Kidney (tissue), 14 donors: ENCODE measurements around the gene CCDC88C. TPM values are rescaled to one million over a fixed set of nuclear protein-coding genes. Genes with fewer than 3 reads are reported as not detected.

ENCODE experiments used
- DNase-seq, 5 donors: peaks; one replicate each; pipeline ENCODE4 v3.0.0-alpha.2; 2013 to 2020
- FAIRE-seq: peaks from 2 replicates; lab custom pipeline; 2012; peaks lifted over from hg19 to GRCh38; lab: Jason Lieb, UNC
- H3K27ac ChIP-seq, 2 donors: one replicate each; pipeline ENCODE4 v1.7.0; 2013; ENCODE audit warnings: low read depth in 2 of 2, low read length in 2 of 2, inconsistent platforms in 1 of 2
- H3K27me3 ChIP-seq: one replicate; pipeline ENCODE4 v1.7.1; 2013; ENCODE audit warnings: low read length, inconsistent platforms; ENCODE audit not compliant: control insufficient read depth, insufficient read depth
- H3K36me3 ChIP-seq, 3 donors: one replicate each; pipeline versions ENCODE4 v1.7.0 to v1.7.1; 2013; ENCODE audit warnings: low read length in 3 of 3, control low read depth in 1 of 3, inconsistent platforms in 1 of 3; ENCODE audit not compliant: insufficient read depth in 3 of 3, control insufficient read depth in 2 of 3
- H3K4me1 ChIP-seq, 3 donors: one replicate each; pipeline versions ENCODE4 v1.7.0 to v1.7.1; 2013; ENCODE audit warnings: low read length in 3 of 3, inconsistent platforms in 1 of 3, low read depth in 1 of 3; ENCODE audit not compliant: control insufficient read depth in 2 of 3, insufficient read depth in 2 of 3
- H3K4me3 ChIP-seq, 3 donors: one replicate each; pipeline versions ENCODE4 v1.7.0 to v1.8.1; 2013; ENCODE audit warnings: low read length in 3 of 3, control low read depth in 1 of 3, inconsistent platforms in 1 of 3
- H3K9ac ChIP-seq, 3 donors: one replicate each; pipeline versions ENCODE4 v1.7.0 to v1.7.1; 2013; ENCODE audit warnings: low read length in 3 of 3, control low read depth in 1 of 3, inconsistent platforms in 1 of 3
- H3K9me3 ChIP-seq, 3 donors: one replicate each; pipeline versions ENCODE4 v1.7.0 to v1.7.1; 2013; ENCODE audit warnings: low read length in 3 of 3, control low read depth in 1 of 3, inconsistent platforms in 1 of 3; ENCODE audit not compliant: control insufficient read depth in 2 of 3, insufficient read depth in 1 of 3
- intact Hi-C: fragments of 100-400 bp; cut with DNase I; formaldehyde crosslinking; loops from one replicate; pipeline ENCODE4 v1.11.1; 2022
- polyA plus RNA-seq: library from polyadenylated mRNA; stranded (reverse); fragments of 350-450 nt; fragmentation: Illumina TruSeq; extraction: RNeasy Lipid Tissue Mini Kit (QIAGEN cat#74804); gene quantifications from one replicate; pipeline ENCODE4 v1.2.3, GENCODE V29; 2014; ENCODE audit warnings: low read depth, low replicate concordance; ENCODE audit not compliant: insufficient read depth
- total RNA-seq: library from RNA; stranded (reverse); fragmentation: NEBNext Ultra II Directional; extraction: Animal tissue kit (Norgen Biotek cat#: 25700); gene quantifications from one replicate; pipeline ENCODE4 v1.2.1, GENCODE V29; 2021
- TF ChIP-seq, protein P1 (sequence below): IDR thresholded peaks from 3 replicates; pipeline ENCODE4 v1.5.1; 2012; ENCODE audit warnings: mild to moderate bottlenecking, moderate library complexity, borderline replicate concordance; ENCODE audit not compliant: insufficient read depth; ENCODE audit errors: extremely low read depth
- donor health status: control.
- donor health status: control.
- donor health status: control.
- donor health status: control.
- donor health status: control.
- donor health status: DM: yes; HTN: yes; CAD: no.
- donor health status: Normal renal cell carcinoma (clear cell type).

The CCDC88C gene
- total and polyA plus RNA-seq, 2 donors from 2014 or later = 6.6 to 32.8 TPM

DNA sequence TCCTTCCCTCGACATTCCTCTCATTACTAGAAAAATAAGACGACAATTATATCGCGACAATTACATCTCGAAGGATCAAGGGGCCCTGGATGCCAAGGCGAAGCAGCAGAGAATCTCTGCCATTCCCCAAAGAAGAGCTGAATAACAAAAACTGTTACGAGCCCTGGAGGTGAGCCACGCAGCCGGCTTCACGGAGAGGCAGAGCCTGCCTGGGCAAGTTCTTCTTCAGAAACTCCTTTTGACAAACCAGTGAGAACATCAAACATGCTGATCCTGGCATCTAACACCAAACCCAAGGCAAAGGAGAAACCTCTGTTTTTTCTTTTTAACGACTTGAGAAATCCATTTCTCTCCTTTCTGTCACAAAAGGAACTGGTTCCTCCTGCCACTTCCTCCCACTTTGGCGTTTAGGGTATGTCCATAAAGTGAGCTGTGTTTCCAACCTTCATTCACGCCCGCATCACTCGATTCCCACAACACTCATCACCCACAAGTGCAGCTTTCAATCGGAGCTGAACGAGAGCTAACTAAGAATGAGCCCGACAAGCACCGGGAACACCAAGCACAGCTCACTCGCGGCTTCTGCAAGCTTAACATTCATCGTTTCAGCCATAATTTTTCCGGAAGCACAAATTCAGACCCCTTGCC, 21.5 kb downstream of the CCDC88C start:
- intact Hi-C loops = no loop called here
- peaks cover 6 to 21% (median 7%) of the 10 kb centered on the region in 3 donors for H3K4me1 ChIP-seq
- FAIRE-seq (no peak), DNase-seq (no peak)
- no peaks in the 10 kb centered on the region for H3K36me3 ChIP-seq
- H3K4me3 ChIP-seq = no peak overlapping the region
- no peak overlapping the region for H3K27ac ChIP-seq
- no peaks in the 10 kb centered on the region for H3K27me3 ChIP-seq
- H3K9ac ChIP-seq = no peak overlapping the region
- H3K9me3 ChIP-seq = no peaks in the 10 kb centered on the region
- TF ChIP-seq, protein P1, sequence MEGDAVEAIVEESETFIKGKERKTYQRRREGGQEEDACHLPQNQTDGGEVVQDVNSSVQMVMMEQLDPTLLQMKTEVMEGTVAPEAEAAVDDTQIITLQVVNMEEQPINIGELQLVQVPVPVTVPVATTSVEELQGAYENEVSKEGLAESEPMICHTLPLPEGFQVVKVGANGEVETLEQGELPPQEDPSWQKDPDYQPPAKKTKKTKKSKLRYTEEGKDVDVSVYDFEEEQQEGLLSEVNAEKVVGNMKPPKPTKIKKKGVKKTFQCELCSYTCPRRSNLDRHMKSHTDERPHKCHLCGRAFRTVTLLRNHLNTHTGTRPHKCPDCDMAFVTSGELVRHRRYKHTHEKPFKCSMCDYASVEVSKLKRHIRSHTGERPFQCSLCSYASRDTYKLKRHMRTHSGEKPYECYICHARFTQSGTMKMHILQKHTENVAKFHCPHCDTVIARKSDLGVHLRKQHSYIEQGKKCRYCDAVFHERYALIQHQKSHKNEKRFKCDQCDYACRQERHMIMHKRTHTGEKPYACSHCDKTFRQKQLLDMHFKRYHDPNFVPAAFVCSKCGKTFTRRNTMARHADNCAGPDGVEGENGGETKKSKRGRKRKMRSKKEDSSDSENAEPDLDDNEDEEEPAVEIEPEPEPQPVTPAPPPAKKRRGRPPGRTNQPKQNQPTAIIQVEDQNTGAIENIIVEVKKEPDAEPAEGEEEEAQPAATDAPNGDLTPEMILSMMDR = no peak

DNA sequence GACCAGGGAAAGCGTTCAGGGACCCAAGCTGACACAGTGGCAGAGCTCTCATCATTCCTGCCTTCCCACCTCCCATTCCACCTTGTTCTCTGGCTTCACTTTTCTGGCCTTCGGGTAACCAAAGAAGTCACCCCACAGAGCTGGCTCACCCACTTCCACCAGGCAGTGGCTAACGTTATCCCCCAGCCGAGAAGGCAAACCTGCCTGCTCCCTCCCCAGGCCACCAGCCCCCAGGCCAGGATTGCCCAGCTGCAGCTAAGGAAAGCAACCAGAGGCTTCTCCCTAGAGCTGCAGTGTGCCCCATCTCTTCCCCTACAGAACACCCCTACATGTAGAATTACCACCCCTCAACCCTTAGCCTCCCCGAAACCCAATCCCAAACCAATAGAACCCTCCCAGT, 22.2 kb downstream of the CCDC88C start:
- intact Hi-C loops = no loop called here
- H3K36me3 ChIP-seq = no peaks in the 10 kb centered on the region
- H3K9me3 ChIP-seq = no peaks in the 10 kb centered on the region
- no peak overlapping the region for H3K9ac ChIP-seq
- H3K4me1 ChIP-seq = peaks cover 5 to 20% (median 6%) of the 10 kb centered on the region in 3 donors
- FAIRE-seq (no peak), DNase-seq (no peak)
- no peaks in the 10 kb centered on the region for H3K27me3 ChIP-seq
- no peak overlapping the region for H3K4me3 ChIP-seq
- no peak overlapping the region for H3K27ac ChIP-seq
- TF ChIP-seq, protein P1 = no peak

DNA sequence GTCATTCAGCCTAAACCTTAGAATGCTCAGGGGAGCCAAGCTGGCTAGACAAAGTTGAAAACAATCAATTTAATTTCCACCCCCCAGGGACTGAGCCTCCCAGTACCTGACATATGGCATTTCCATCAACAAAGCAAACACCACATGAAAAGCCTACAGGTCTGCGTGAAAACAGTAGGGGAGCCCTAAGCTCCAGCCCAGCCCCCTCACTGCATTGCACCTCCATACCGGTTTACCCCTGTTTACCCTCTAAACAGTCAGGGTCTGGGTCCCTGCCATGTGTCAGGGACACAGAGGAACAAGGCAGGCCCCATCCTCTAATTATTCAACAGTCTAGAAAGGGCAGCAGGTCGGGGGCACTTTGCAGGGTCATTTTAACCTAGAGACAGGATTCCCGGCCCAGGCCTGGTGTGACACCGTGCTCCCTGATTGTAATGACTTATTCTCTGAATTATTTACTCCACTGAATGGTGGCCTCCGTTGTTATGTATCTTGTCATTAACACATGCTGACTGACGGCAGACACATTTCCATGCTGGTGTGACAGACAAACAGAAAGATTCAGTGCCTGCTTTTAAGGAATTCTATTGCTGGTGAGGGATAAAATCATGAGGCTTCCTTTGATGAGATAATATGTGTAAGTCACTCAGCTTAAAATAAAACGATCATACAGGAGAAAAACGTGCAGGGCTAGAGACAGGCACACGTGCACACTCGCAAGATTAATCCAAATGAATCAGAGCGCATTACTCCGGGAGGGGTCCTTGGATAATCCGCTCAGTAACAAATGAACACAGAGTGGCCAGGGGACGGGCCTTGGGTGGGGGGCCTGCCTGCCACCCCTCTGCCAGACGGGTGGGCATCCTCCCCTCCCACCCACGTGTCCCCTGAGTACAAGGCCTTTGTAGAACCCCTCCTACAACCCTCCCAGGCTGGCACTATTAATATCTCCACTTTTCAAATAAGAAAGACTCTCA, 23.2 kb downstream of the CCDC88C start:
- no peak overlapping the region for H3K4me3 ChIP-seq
- TF ChIP-seq, protein P1 = no peak
- no peaks in the 10 kb centered on the region for H3K9me3 ChIP-seq
- H3K4me1 ChIP-seq = peaks cover 0 to 20% (median 6%) of the 10 kb centered on the region in 3 donors
- FAIRE-seq = no peak
- DNase-seq = no peak
- H3K9ac ChIP-seq = no peak overlapping the region
- H3K27ac ChIP-seq = no peak overlapping the region
- intact Hi-C loops = no loop called here
- no peaks in the 10 kb centered on the region for H3K36me3 ChIP-seq
- H3K27me3 ChIP-seq = no peaks in the 10 kb centered on the region
